HepG2 (cell line): ENCODE results near the gene PANK2. TPM values are rescaled to one million over a fixed set of nuclear protein-coding genes. Genes with fewer than 3 reads are reported as not detected.

Experiments used
- GLI4 ChIP-seq: sonication (generic); formaldehyde crosslinking; IDR thresholded peaks from 2 replicates; pipeline ENCODE4 v1.5.1; 2020; ENCODE audit warnings: missing genetic modification reagents, mild to moderate bottlenecking, moderate library complexity, borderline replicate concordance
- KDM5B ChIP-seq: sonication (generic); formaldehyde crosslinking; IDR thresholded peaks from 2 replicates; pipeline ENCODE4 v1.4.0; 2020; ENCODE audit warnings: missing genetic modification reagents, mild to moderate bottlenecking, borderline replicate concordance
- MED8 ChIP-seq: sonication (generic); formaldehyde crosslinking; IDR thresholded peaks from 2 replicates; pipeline ENCODE4 v1.8.1; 2023; ENCODE audit warnings: mild to moderate bottlenecking, missing genetic modification reagents; ENCODE audit not compliant: insufficient replicate concordance
- MLX ChIP-seq: IDR thresholded peaks from 2 replicates; pipeline ENCODE4 v1.6.1; 2016
- MNT ChIP-seq: fragments of 450-650 bp; IDR thresholded peaks from 2 replicates; pipeline ENCODE4 v1.6.1; 2016
- MYPOP ChIP-seq: sonication (generic); formaldehyde crosslinking; IDR thresholded peaks from 2 replicates; pipeline ENCODE4 v1.8.1; 2023; ENCODE audit warnings: mild to moderate bottlenecking, moderate library complexity, missing genetic modification reagents
- PHB2 ChIP-seq: fragments of 450-650 bp; IDR thresholded peaks from 2 replicates; pipeline ENCODE4 v1.6.1; 2018; ENCODE audit not compliant: partially characterized antibody
- SMAD1 ChIP-seq: sonication (generic); formaldehyde crosslinking; IDR thresholded peaks from 2 replicates; pipeline ENCODE4 v1.4.0; 2020; ENCODE audit warnings: missing genetic modification reagents, low read depth, mild to moderate bottlenecking, borderline replicate concordance
- SMARCE1 ChIP-seq: fragments of 450-650 bp; IDR thresholded peaks from 2 replicates; pipeline ENCODE4 v1.6.1; 2017; ENCODE audit warnings: borderline replicate concordance
- TEF ChIP-seq: sonication (generic); formaldehyde crosslinking; IDR thresholded peaks from 2 replicates; pipeline ENCODE4 v1.5.0; 2020; ENCODE audit warnings: missing genetic modification reagents
- THYN1 ChIP-seq: sonication (generic); formaldehyde crosslinking; IDR thresholded peaks from 2 replicates; pipeline ENCODE4 v1.8.1; 2023; ENCODE audit warnings: low read depth, mild to moderate bottlenecking, moderate library complexity, missing genetic modification reagents, borderline replicate concordance
- TMF1 ChIP-seq: sonication (generic); formaldehyde crosslinking; IDR thresholded peaks from 2 replicates; pipeline ENCODE4 v1.8.1; 2022; ENCODE audit warnings: low read depth, missing genetic modification reagents
- XBP1 ChIP-seq: sonication (generic); formaldehyde crosslinking; IDR thresholded peaks from 2 replicates; pipeline ENCODE4 v1.5.0; 2020; ENCODE audit warnings: missing genetic modification reagents
- ZFP36L2 ChIP-seq: sonication (generic); formaldehyde crosslinking; IDR thresholded peaks from 2 replicates; pipeline ENCODE4 v1.4.0; 2020; ENCODE audit warnings: missing genetic modification reagents
- ZNF407 ChIP-seq: sonication (generic); formaldehyde crosslinking; IDR thresholded peaks from one replicate; pipeline ENCODE4 v1.5.1; 2020; ENCODE audit warnings: mild to moderate bottlenecking, missing genetic modification reagents; ENCODE audit errors: not compliant biosample characterization
- ZNF441 ChIP-seq: sonication (generic); formaldehyde crosslinking; IDR thresholded peaks from 2 replicates; pipeline ENCODE4 v1.7.0; 2021; ENCODE audit warnings: missing genetic modification reagents, borderline replicate concordance
- ZSCAN30 ChIP-seq: sonication (generic); formaldehyde crosslinking; IDR thresholded peaks from 2 replicates; pipeline ENCODE4 v1.5.0; 2020; ENCODE audit warnings: mild to moderate bottlenecking, missing genetic modification reagents
- polyA plus RNA-seq, 8 experiments: library from polyadenylated mRNA; depleted of rRNA in 3 of 8; stranded (reverse) in 7 of 8; unstranded in 1 of 8; fragments of >200 nt; fragmentation: Illumina TruSeq in 4 of 8; extraction: Trizol in 4 of 8; gene quantifications; 2 replicates each; pipeline versions ENCODE4 v1.2.1 to v1.2.3, GENCODE V29; 2011 to 2016; ENCODE audit warnings: low read depth in 4 of 8, missing spikeins in 1 of 8, mixed read lengths in 1 of 8; ENCODE audit not compliant: insufficient read depth in 1 of 8
- total RNA-seq, 5 experiments: library from RNA; depleted of rRNA; stranded (reverse); fragments of >200 nt; fragmentation: Illumina TruSeq; extraction: Trizol; gene quantifications; 2 replicates each; pipeline ENCODE4 v1.2.3, GENCODE V29; 2016; ENCODE audit warnings: low read depth in 1 of 5

The PANK2 gene
- total and polyA plus RNA-seq, 2 of the 13 experiments (the other 11 are each of a cell fraction or from before 2014, with no cell fraction given): 39.2 to 123 TPM

GRCh38 chr20:3887876-3888620 lies 1.1 kb upstream of the PANK2 start (continued):
- TF ChIP-seq MYPOP (CRISPR knock-in tag) (no peak), MED8 (CRISPR knock-in tag) (no peak), THYN1 (CRISPR knock-in tag) (no peak), GLI4 (CRISPR knock-in tag) (0 out of 2 replicates have a peak, but pooled peaks have one; percentile 15), MLX (CRISPR knock-in tag) (no peak), TEF (no peak), XBP1 (CRISPR knock-in tag) (no peak), ZNF407 (CRISPR knock-in tag) (no peak), ZSCAN30 (CRISPR knock-in tag) (peak; percentile 21; the same call in 1 of the 2 replicates), SMAD1 (CRISPR knock-in tag) (no peak), SMARCE1 (no peak), ZNF441 (no peak), PHB2 (no peak), TMF1 (0 out of 2 replicates have a peak, but pooled peaks have one; percentile 6), KDM5B (CRISPR knock-in tag) (no peak), ZFP36L2 (CRISPR knock-in tag) (no peak), MNT (no peak)
